GM19372 (cell line): ENCODE measurements around the gene IRX5.

Experiments used
- ATAC-seq: cut with Tn5 transposase; IDR thresholded peaks from one replicate; pipeline ENCODE4 v1.9.1; 2021; ENCODE audit warnings: mild to moderate bottlenecking, low read depth, moderate library complexity; ENCODE audit not compliant: unreplicated experiment

The IRX5 gene

DNA sequence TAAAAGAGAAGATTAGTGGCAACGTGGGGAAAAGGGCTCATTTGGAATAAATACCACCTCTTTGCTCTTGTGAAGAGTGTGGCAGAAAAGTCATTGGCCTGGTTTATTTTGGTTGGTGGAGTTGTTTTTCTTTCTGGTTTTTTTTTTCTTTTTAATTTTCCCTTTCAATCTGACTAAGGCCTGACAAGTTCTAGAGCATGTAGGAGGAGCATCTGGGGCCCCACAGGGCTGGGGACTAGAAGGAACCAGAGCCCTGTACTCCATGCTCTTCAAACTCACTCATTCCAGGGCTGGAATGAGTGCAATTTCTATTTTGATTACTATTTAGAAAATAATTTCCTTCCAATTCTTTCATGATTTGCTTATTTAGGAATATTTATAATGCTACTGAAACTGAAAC lies 13.3 kb downstream of the IRX5 start:
- no peak for ATAC-seq

DNA sequence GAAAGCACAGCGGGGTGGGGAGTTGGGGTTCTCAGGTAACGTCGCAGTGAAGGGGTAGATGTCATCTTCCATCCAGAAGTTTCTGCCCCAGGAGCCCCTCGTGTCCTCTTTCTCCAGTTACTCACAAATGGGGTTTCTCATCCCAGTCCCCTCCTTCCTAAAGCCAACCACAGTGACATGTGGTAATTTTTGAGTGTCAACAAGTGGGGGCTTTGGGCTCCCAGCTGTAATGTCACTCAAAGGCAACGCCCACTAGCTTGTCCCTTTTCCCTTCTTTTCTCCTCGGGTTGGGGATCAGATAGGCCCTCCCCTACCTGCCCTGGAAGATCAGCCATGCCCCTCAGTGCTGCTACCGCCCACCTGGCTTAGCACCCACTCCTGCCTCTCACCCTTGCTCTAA lies 14.4 kb downstream of the IRX5 start:
- no peak for ATAC-seq

DNA sequence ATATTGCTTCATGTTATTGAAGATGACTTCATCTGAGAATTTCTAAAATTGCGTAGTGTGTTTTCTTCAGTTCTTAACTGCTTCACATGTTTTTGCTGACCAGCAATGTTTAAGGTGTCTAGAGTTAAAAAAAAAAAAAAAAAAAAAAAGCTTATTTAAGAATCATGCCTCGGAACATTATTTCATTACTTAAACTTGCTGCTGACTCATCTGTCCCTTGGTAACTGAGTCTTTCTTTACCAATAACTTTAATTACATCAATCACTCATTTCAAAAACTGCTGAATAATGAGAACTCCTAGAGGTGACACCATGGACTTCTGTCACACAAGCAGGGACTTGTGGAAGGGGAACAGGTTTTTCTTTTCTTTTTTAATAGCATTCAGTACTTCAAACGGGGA lies 16.2 kb downstream of the IRX5 start:
- ATAC-seq, result no peak

DNA sequence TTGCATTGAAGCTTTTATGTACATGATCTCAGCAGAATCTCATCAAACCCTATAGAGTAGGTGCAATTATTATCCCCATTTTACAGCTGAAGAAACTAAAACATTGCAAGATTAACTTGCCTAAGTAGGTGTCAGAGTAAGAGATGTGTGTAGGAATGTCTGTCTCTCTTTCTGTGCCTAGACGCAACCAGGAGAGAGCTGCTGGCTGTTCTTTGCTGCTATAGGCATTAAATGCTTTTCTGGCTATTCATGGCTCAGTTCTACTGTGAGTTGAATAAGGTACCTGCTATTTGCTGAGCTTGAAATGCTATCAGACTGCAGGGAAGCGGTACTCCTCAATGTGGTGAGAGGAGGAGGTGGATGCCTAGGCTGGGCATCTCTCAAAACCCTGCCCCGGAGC lies 17.0 kb downstream of the IRX5 start:
- no peak for ATAC-seq

DNA sequence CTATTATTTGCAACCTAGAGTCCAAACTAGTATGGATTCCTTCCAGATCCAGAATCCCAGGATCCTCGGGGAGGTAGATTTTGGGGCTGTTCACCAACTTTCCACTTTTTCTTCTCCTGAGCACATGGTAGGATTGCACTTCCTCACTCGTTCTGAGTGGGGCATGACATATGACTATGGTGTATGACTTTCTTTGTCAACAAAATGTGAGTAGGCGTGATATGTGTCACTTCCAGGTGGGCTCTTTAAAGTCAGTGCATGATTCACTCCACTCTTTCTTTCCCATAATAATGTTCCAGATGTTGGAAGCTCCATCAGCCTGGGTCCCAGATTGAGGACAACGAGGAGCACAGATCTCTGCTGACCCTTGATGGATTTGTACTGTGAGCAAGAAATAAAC lies 21.5 kb downstream of the IRX5 start:
- no peak for ATAC-seq

DNA sequence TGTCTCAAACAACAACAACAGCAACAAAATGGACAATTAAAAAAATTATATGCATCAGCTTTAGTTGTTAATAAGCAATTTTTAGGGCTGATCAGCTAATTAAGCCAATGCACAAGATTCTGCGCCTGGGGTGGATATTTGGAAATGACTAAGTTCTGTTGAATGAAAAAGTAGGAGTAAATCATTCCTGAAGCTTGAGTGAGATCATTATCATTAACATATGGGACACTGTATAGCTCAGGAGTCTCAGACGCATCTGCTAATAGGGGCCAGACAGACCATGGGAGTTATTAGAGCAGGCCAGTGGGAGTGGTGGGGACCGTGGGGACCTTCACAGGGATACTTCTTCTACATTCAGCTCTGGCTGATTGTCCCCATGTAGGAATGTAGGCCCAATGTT lies 22.8 kb downstream of the IRX5 start:
- no peak for ATAC-seq

DNA sequence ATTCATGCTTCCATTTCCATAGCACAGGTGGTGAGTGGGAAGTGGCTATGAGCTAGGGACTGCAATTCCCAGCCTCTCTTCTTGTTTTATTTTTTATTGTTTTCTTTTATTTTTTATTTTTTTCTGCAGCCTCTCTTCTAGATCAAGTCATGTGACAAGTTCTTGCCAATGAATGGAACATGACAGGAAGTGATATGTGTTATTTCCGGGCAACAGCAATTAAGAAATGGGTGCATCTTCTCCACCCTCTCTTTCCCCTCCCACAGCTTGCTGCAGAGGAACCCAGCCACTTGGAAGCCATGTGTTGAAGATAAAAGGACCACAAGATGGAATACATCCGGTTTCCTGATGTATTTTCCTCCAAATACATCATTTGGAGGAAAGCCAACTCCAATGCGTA lies 23.6 kb downstream of the IRX5 start:
- ATAC-seq, result no peak

DNA sequence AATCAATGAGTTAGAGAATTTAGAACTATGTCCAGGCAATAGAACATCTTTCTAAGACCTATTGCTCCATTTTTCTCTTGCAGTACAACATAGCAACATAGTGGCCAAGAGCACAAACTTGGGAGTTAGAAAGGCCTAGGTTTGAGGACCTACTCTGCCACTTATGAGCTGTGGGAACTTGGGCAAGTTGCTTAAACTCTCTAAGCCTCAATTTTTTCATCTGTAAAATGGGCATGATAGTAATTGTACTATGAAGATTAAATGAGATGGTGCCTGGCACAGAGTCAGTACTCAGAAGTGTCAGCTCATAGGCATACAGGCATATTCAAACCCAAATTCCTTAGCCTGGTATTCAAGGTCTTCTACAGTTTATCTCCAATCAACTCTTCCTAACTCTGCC lies 25.1 kb downstream of the IRX5 start:
- ATAC-seq, result no peak

DNA sequence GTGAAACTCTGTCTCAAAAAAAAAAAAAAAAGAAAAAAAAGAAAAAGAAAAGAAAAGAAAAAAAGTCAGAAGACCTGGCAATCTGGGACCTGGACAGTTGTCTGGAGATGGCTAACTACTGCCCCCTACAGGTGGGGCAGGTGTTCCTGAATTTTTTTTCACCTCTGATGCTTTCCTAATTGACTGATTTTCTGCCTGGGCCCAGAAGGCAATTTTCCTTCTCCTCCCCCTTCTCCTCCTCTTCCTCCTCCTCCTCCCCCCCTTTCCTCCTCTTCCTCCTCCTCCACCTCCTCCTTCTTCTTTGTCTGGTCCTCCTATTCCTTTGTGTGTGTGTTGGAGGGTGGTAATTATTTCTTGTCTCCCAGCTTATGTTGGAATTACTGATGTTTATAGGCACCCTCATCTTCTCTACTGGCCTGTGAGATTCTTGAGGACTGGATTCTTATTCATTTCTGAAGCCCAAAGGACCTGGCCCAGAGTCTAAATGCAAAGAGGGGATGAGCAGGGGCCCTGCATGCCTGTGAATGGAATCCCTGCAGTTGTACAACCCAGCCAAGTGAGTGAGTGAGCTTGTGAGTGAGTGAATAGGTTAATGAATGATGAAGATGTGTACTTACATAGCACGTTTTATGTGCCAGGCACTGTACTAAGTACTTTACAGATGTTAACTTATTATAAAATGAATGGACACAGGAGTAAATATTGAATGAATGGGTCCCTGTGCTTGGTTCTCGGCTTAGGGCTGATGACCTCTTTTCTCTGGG lies 26.9 kb downstream of the IRX5 start:
- no peak for ATAC-seq

DNA sequence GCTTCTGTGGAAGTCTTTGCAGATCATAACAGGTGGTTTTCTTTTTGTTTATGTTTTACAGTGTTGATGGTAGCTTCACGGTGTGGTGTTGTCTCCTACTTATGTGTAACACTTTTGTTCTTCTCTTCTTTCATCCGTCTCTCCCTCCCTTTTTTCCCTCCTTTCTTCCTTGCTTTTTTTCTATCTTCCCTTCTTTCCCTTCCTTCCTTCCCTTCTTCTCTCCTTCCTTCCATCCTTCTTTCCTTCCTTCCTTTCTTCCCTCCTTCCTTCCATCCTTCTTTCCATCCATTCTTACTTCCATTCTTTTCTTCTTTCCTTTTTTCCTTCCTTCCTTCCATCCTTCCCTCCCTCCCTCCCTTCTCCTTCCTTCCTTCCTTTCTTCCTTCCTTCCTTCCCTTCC lies 31.4 kb downstream of the IRX5 start:
- ATAC-seq, result no peak

DNA sequence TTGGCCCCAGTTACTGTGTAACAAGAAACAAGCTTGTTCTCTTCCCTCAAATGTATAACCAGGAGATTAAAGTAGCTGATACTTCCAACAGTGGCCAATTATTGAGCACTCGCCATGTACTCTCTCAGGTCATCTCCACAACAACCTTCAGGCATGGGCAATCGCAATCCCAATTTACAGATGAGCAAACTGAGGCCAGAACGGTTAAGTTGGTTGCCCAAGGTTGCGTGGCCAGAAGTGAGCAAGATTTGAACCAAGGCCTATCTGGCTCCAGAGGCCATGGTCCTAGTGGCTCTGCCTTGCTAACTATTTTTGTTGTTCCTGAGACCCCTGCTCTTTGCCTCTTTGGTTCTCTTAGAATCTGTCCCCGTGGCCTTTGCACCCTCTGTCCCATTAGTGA lies 33.6 kb downstream of the IRX5 start:
- ATAC-seq, result no peak

DNA sequence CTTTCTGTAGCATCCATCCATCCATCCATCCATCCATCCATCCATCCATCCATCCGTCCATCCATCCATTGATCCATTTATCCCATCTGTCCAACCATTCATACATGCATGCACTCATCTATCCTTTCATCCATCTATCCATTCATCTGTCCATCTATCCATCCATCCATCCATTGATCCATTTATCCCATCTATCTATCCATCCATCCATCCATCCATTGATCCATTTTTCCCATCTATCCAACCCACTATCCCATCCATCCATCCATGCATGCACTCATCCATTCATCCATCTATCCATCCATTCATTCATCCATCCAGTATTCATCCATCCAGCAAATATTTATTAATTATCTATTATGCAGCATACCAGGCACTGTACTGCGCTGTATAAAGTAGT lies 34.8 kb downstream of the IRX5 start:
- no peak for ATAC-seq

DNA sequence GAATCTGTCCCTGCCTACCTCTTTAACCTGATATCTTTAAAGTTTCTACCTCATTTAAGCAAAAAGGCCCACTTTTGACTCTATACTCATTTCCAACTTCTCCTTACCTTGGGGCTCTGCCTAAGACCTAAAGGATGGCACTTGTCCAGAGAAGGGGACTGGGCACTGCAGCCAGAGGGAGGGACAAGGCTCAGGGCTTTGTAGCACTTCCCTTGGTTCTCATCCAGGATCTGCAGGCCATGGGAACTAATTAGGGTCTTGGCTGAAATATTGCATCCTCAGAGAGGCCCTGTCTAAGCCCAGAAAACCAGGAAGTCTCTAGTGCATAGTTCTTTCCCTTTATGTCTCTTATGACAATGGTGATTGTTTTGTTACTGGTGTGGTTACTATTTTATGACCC lies 37.3 kb downstream of the IRX5 start:
- no peak for ATAC-seq

DNA sequence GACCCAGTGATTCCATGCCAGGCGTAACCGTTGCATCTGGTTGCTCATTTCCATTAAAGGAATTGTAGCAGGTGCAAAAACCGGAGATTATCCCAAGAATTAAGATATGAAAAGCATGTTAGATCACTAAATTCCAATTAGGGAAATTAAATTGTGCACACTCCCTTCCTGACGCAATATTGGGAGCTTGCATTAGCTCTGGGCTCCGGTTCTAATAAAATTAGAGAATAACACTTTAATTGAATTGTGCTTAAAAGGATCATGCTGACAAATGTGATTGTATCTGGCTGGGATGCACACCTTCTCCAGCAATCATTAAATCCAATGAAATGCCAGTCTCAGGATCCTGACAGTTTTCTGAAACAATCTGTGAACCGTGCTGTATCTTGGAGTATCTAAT lies 38.1 kb downstream of the IRX5 start:
- ATAC-seq, result no peak

DNA sequence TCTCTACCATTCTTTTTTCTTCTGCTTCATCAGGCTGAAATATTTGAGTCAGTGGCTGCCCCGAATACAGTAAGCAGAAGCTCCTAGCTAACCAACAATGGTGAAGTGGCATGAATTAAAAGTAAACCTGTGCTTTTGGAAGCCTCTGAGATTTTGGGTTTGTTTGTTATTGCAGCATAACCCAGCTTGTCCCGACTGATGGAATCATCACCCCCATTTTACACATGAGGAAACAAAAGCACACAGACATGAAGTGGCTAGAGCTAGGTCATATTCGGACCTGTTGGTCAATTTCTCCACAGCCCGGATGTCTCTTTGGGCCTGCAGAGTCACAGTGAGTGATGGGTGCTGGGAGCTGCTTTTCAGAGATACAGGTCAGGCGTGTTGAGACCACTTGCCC lies 39.4 kb downstream of the IRX5 start:
- no peak for ATAC-seq

DNA sequence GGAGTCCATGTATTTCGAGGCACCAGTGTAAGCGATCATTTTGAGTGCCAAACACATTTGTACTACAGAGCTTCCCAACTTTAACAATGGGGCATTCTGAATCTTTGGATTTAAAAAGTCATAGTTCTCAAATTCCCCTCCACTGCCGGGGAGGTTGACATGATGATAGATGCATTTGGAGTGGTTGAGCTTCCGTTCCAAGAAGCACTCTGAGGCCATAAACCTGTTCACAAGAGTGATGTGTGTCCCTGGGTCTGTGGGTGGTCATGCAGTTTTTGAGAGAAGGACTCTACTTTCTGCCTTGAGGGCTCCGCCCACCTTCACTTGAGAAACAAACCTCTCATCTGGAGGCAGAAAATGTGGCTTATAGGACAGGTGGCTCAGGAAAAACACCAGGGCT lies 43.7 kb downstream of the IRX5 start:
- ATAC-seq, result no peak

DNA sequence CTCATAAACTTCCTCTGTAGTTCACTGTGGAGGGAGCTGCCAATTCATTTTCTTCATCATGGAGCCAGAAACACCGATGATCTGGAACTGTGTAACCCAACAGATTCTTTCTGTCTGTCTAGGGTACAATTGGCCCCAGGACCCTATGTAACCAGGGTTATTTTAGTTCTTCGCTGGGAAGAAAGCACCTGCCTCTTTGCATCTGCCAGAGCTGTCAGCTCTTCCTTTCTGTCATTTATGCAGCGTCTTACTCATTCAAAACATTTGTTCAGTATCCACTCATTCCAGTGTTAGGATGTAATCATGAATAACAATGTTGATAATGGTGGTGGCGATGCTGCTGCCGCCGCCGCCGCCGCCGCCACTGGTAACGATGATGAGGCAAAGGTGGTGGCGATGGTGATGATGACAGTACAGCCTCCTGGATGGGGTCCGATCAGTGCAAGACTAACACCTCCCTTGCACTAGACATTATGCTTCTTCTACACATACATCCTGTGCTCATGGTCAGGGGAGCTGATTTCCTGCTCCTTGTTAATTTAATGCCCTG lies 46.1 kb downstream of the IRX5 start:
- ATAC-seq, result no peak

DNA sequence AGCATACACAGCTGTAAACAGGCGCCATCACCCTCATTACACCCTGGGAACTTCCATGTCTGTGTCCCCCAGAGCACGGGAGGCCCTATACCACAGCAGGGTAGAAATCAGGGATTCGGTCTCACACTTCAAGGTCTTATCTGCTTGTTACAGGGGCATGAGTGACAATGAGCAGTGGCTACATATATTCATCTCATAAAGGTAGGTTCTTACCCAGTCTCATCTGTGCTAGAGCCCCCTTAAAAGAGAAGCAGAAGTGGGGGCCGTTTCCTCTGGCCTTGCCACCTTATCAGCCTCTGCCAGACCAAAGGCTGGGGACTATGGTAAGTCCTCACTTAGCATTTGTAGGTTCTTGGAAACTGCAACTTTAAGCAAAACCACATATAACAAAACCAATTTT lies 46.5 kb downstream of the IRX5 start:
- ATAC-seq, result no peak

DNA sequence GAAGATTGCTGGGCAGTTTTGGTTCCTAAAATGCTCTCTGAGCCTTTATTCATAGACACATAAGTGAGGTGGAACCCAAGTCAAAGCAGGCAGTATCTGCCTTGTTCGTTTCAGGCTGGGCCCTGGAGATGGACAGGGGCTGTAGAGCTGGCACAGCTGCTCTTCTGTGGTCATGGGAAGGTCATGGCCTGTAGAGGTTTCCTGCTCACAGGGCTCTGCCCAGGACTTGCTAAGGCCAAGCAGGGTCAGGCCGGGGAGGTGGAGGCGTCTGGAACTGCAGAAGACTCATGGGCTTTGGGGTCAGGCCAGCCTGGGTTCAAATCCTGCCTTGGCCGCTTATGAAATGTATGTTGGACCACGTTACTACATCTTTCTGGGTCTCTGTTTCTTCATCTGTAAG lies 50.2 kb downstream of the IRX5 start:
- ATAC-seq, result no peak
